ENCODE results near the gene KDM6B. TPM values are rescaled to one million over a fixed set of nuclear protein-coding genes. Genes with fewer than 3 reads are reported as not detected.

KDM6B gene
- 1 to 10 TPM; 3.4 to 3.7 TPM for total RNA-seq

GRCh38 chr17:7833795-7834541, at the start of gene KDM6B:
Gene KDM6B, plus strand, starts transcription at chr17:7834217. Its CDS starts 11,338 bp downstream, at chr17:7845555.

GRCh38 chr17:7854851-7855659, 21.0 kb downstream of the KDM6B start, which contains the start of gene TMEM88:
Gene TMEM88, plus strand, starts transcription at chr17:7855066. Its CDS starts 9 bp downstream, at chr17:7855075.

GRCh38 chr17:7856811-7857712, 23.0 kb downstream of the KDM6B start, which contains the start of gene NAA38:
Gene NAA38, minus strand, starts transcription at chr17:7857559. Its CDS starts 96 bp downstream, at chr17:7857463.

GRCh38 chr17:7857713-7858521, 23.9 kb downstream of the KDM6B start, which contains the start of gene CYB5D1:
Gene CYB5D1, plus strand, starts transcription at chr17:7858003. Its CDS starts 132 bp downstream, at chr17:7858135.

Other genes with a start within 250 kb of the KDM6B start
- gene SOX15, start 244.1 kb upstream of the KDM6B start, total RNA-seq = under 1 TPM in 1 of 2 donors, not detected in 1; 0.33 TPM
- gene FXR2, start 219.3 kb upstream of the KDM6B start, total RNA-seq = 10 to 100 TPM; 36.3 to 36.5 TPM
- 10 to 100 TPM; 22.4 to 24.6 TPM for gene SAT2, start 206.4 kb upstream of the KDM6B start, total RNA-seq
- under 1 TPM; 0.33 to 0.34 TPM for gene SHBG, start 204.1 kb upstream of the KDM6B start, total RNA-seq
- not detected for gene ATP1B2, start 183.3 kb upstream of the KDM6B start, total RNA-seq
- 10 to 100 TPM; 43.0 to 47.1 TPM for gene TP53, start 146.7 kb upstream of the KDM6B start, total RNA-seq
- 10 to 100 TPM in 1 of 2 donors, 1 to 10 TPM in 1; 8.6 to 17.3 TPM for gene WRAP53, start 145.7 kb upstream of the KDM6B start, total RNA-seq
- gene EFNB3, start 129.0 kb upstream of the KDM6B start, total RNA-seq = 1 to 10 TPM in 1 of 2 donors, under 1 TPM in 1; 0.33 to 1.0 TPM
- gene DNAH2, start 116.5 kb upstream of the KDM6B start, total RNA-seq = under 1 TPM; under 0.01 TPM
- under 1 TPM in 1 of 2 donors, not detected in 1; 0.34 TPM for gene TMEM88, start 20.8 kb downstream of the KDM6B start, total RNA-seq
- gene NAA38, start 23.3 kb downstream of the KDM6B start, total RNA-seq = 10 to 100 TPM; 47.1 to 68.9 TPM
- 1 to 10 TPM; 5.9 to 8.3 TPM for gene CYB5D1, start 23.8 kb downstream of the KDM6B start, total RNA-seq
- gene CHD3, start 54.6 kb downstream of the KDM6B start, total RNA-seq = 10 to 100 TPM; 46.8 to 69.9 TPM
- gene RNF227, start 82.1 kb downstream of the KDM6B start, total RNA-seq = 1 to 10 TPM in 1 of 2 donors, under 1 TPM in 1; 1.00 to 1.7 TPM
- gene KCNAB3, start 95.6 kb downstream of the KDM6B start, total RNA-seq = under 1 TPM; under 0.01 to 0.69 TPM
- 10 to 100 TPM; 41.3 to 48.6 TPM for gene TRAPPC1, start 97.7 kb downstream of the KDM6B start, total RNA-seq
- 10 to 100 TPM; 22.3 to 24.8 TPM for gene CNTROB, start 98.0 kb downstream of the KDM6B start, total RNA-seq
- 1 to 10 TPM in 1 of 2 donors, not detected in 1; 1.4 TPM for gene GUCY2D, start 168.4 kb downstream of the KDM6B start, total RNA-seq
- gene ALOX15B, start 204.8 kb downstream of the KDM6B start, total RNA-seq = under 1 TPM in 1 of 2 donors, not detected in 1; under 0.01 TPM